Loucy (cell line): ENCODE data around the gene SNX11.

Experiments
- EZH2phosphoT487 ChIP-seq: fragments of 200-600 bp; IDR thresholded peaks from 2 replicates; pipeline ENCODE4 v1.6.1; 2018; ENCODE audit warnings: antibody characterized with exemption, mild to moderate bottlenecking, moderate library complexity, borderline replicate concordance
- TF ChIP-seq, protein P1 (sequence below): fragments of 200-600 bp; sonication (generic); conservative IDR thresholded peaks from 2 replicates; pipeline ENCODE4 v1.5.1; 2014; ENCODE audit warnings: mild to moderate bottlenecking, antibody characterized with exemption, low read length

DNA sequence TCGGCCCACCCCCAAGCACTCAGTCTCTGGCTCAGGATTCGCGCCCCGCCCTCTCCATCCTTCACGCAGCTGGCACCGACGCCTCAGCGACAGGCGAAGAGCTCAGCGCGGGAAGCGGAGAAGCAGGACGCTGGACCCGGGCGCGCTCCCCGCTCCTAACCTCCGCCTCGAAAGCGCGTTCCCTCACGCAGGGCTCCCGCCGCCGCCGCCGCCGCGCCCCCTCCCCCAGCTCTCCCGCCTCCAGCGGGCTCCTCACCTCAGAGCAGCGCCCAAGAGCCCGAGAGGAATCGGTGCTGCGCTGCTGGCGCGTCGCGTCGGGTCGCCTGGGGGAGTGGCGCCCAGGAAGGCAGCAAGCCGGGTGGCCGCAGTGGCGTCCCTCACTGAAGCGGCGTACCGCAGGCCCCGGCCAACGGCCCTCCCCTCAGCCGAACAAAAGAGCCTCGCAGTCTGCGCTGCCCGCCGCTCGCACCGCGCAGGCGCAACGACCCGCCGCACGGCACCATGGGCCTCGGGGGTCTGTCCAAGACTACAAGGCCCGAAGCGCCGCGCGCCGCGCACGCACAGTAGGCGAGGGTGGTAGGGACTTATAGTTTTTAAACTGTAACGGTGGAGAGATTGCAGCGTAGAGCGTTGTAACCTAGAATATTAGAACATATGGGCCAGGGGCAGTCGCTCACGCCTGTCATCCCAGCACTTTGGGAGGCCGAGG lies 6.4 kb upstream of the SNX11 start, which contains the start of gene CBX1:
- TF ChIP-seq, protein P1, sequence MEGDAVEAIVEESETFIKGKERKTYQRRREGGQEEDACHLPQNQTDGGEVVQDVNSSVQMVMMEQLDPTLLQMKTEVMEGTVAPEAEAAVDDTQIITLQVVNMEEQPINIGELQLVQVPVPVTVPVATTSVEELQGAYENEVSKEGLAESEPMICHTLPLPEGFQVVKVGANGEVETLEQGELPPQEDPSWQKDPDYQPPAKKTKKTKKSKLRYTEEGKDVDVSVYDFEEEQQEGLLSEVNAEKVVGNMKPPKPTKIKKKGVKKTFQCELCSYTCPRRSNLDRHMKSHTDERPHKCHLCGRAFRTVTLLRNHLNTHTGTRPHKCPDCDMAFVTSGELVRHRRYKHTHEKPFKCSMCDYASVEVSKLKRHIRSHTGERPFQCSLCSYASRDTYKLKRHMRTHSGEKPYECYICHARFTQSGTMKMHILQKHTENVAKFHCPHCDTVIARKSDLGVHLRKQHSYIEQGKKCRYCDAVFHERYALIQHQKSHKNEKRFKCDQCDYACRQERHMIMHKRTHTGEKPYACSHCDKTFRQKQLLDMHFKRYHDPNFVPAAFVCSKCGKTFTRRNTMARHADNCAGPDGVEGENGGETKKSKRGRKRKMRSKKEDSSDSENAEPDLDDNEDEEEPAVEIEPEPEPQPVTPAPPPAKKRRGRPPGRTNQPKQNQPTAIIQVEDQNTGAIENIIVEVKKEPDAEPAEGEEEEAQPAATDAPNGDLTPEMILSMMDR = no peak
- TF ChIP-seq EZH2phosphoT487 = no peak
